ENCODE results near the gene CDADC1.

- peak in 1 of 5 experiments; percentile 8 for TF ChIP-seq CTCF (IDR thresholded peaks at IDR 0.05)
- no peak for TF ChIP-seq POLR2A (IDR thresholded peaks at IDR 0.05)
- no peak for TF ChIP-seq EP300 (IDR thresholded peaks at IDR 0.05)
Observed at GRCh38 chr13:49248622-49249002, 887 bp downstream of the CDADC1 start.

Measured in tibial nerve (tissue), 4 donors.